SK-N-MC (cell line): ENCODE data around the gene MATN4.
A peak's percentile ranks its signal among the peaks of the same experiment; 100 is the strongest.
"Not testable (repeated sequence)": the region's sequence is repeated elsewhere in the genome, so short reads cannot be mapped to it uniquely, and the experiment has no call there.

Source experiments
- DNase-seq: peaks from one replicate; pipeline ENCODE4 v3.0.0-alpha.2; 2011; ENCODE audit warnings: low read depth, low spot score
- H3K27ac ChIP-seq: fragments of 200-600 bp; sonication (generic); 2 replicates; pipeline ENCODE4 v1.5.1; 2016; ENCODE audit warnings: mixed run types
- H3K36me3 ChIP-seq: fragments of 200-600 bp; sonication (generic); 2 replicates; pipeline ENCODE4 v1.6.1; 2017; ENCODE audit warnings: antibody characterized with exemption, low read length, mixed read lengths; ENCODE audit not compliant: insufficient read depth
- H3K4me3 ChIP-seq: fragments of 200-600 bp; sonication (generic); 2 replicates; pipeline ENCODE4 v1.5.1; 2016
- H3K9ac ChIP-seq: fragments of 200-600 bp; sonication (generic); 2 replicates; pipeline ENCODE4 v1.8.0; 2017; ENCODE audit warnings: mixed run types, mixed read lengths; ENCODE audit not compliant: insufficient read length
- H3K9me3 ChIP-seq: fragments of 200-600 bp; sonication (generic); 2 replicates; pipeline ENCODE4 v1.6.1; 2017; ENCODE audit warnings: low read depth, mild to moderate bottlenecking, antibody characterized with exemption, low read length, moderate library complexity, mixed read lengths
- EZH2 ChIP-seq: fragments of 200-600 bp; sonication (generic); IDR thresholded peaks from one replicate; pipeline ENCODE4 v1.6.1; 2017; ENCODE audit warnings: antibody characterized with exemption
- FOXP2 ChIP-seq: optimal IDR thresholded peaks from 2 replicates; pipeline ENCODE3; 2011; ENCODE audit warnings: mild to moderate bottlenecking, moderate library complexity; ENCODE audit not compliant: insufficient read depth; ENCODE audit errors: extremely low read length, control extremely low read depth
- POLR2AphosphoS5 ChIP-seq: IDR thresholded peaks from 2 replicates; pipeline ENCODE4 v1.6.1; 2012; ENCODE audit warnings: mild to moderate bottlenecking, low read depth, low read length, borderline replicate concordance

Gene MATN4, protein sequence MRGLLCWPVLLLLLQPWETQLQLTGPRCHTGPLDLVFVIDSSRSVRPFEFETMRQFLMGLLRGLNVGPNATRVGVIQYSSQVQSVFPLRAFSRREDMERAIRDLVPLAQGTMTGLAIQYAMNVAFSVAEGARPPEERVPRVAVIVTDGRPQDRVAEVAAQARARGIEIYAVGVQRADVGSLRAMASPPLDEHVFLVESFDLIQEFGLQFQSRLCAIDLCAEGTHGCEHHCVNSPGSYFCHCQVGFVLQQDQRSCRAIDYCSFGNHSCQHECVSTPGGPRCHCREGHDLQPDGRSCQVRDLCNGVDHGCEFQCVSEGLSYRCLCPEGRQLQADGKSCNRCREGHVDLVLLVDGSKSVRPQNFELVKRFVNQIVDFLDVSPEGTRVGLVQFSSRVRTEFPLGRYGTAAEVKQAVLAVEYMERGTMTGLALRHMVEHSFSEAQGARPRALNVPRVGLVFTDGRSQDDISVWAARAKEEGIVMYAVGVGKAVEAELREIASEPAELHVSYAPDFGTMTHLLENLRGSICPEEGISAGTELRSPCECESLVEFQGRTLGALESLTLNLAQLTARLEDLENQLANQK

DNA sequence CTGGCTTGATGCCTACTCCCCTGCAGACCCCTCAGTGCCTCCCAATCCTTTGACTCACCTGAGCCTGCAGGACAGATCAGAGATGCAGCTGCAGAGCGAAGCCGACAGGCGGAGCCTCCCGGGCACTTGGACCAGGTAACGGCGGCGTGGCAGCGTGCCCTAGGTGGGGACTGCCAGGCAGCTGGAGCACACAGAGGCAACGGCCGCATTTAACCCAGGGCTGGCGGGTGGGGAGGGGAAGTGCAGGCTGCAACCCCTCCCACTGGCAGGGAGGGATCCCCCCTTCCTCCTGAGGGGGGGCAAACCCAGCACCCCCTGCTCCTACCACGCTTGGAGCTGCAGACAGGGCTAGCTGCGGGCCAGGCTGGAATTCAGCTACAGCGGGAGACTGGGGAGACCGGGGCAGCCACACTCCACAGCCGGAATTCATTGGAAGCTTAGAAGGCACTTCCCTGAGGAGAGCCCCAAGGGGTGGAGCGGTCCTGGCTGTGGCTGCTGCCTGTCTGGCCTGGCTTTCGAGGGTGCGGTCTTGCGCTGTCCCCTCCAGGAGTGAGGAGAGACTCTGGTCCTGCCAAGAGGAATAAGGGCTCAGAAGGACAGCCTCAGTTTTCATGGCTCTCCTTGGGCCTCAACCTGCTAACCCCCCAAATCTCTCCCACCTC is at the start of gene MATN4:
MATN4 (minus strand) TSS at position 183 of the 662 bp plus-strand sequence. CDS start 2,717 bp downstream, outside the sequence.
- no peaks in the 10 kb centered on the region for H3K36me3 ChIP-seq
- no peak for DNase-seq
- H3K4me3 ChIP-seq, result no peak within 1 kb of the TSS
- no peak within 1 kb of the TSS for H3K27ac ChIP-seq
- no peaks in the 10 kb centered on the region for H3K9me3 ChIP-seq
- no peak within 1 kb of the TSS for H3K9ac ChIP-seq
- no peak for TF ChIP-seq EZH2
- TF ChIP-seq POLR2AphosphoS5, result no peak
- no peak for TF ChIP-seq FOXP2

DNA sequence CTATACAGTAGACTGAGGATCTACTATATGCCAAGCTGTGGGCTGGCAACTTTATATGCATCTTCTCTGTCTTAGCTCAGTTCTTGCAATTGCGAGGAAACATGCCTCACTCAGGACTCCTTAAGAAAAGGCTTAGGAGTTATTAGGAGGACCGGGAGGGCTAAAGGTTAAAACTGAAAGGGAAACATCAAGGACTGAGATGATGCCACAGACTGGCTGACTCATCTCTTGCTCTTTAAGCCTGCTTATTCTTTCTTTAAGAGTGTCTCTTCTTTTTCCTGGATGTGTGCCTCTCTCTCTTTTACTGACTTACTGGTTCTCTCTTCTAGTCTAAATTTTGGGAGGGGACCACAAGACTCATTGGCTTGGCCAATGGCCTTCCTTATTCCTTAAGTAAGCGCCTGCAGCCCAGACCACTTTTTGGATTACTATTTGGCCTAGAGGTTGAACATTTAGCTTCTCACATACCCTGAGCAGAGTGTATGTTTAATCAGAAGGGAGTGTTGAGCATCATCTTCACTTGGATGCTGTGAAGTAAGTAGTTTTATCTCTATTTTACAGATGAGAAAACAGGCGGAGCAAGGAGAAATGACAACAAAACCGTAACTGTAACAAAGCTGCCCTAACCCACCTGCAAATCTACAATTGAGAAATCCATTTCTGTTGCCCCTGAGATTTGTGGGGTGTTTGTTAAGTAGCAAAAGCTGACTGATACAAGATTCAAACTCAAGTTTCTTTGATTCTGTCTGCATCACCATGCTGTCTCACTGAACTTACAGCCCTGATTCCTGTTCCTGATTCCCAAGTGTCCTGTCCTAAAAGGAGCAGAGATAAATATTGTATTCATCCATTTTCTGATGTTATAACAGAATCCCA is 47.3 kb upstream of the MATN4 start:
- H3K9ac ChIP-seq, result no peak overlapping the region
- no peak for DNase-seq
- no peaks in the 10 kb centered on the region for H3K36me3 ChIP-seq
- no peak overlapping the region for H3K4me3 ChIP-seq
- TF ChIP-seq POLR2AphosphoS5, result no peak
- no peak for TF ChIP-seq FOXP2
- TF ChIP-seq EZH2, result no peak
- no peaks in the 10 kb centered on the region for H3K9me3 ChIP-seq
- no peak overlapping the region for H3K27ac ChIP-seq

DNA sequence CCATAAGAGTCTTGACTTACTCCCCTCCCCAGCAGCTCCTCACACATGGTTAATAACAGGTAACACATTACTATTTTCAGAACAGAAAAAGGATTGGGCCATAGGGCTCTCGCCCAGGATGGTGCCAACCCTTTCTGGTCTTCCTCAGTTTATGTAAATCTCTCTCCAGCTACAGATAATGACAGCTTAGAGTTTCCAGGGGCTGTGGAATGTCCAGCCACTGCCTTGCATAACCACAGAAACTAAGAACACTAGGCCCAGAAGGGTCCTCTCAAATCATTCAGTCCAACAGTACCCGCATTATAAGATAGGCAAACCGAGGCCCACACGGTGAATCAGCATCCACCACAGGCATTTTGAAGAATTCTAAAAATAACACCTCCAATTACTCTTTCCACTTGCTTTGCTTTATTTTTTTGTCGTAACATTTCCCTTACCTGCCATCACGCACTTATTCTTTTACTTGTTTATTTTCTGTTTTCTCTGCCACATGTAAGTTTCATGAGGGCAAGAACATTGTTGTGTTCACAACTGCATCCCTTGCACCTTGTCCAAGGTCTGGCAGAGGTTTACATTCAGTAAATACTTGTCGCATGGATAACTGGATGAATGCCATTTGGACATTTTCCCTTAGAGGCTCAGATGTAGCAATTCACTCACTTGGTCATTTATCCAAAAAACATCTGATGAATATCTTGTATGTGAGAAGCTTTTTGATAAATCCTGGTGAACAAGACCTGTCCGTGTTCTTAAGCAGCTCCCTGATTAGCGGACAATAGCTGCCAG is 46.5 kb upstream of the MATN4 start:
- H3K36me3 ChIP-seq, result no peaks in the 10 kb centered on the region
- no peaks in the 10 kb centered on the region for H3K9me3 ChIP-seq
- DNase-seq, result no peak
- no peak overlapping the region for H3K4me3 ChIP-seq
- H3K27ac ChIP-seq, result no peak overlapping the region
- TF ChIP-seq FOXP2 (no peak), EZH2 (no peak), POLR2AphosphoS5 (no peak)
- no peak overlapping the region for H3K9ac ChIP-seq

DNA sequence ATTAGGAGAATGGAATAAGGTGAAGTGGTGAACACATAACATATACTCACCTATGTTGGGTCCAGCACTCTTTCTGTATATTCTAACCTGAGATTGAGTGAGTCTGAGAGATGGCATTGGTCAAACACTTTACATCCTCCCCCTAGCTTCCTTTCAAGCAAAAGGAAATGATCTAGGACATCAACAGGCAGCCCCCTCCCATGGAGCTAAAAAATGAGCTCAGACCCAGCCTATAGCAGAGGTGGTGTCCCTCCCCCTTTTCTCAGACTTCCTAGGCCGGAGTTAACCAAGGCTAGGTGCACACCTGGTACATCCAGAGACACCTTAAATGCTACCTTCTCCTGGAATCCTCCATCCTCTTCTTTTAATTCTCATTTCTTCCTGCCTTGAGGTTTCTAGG is 45.6 kb upstream of the MATN4 start:
- Histone ChIP-seq H3K27ac (no peak overlapping the region), H3K9ac (no peak overlapping the region), H3K4me3 (no peak overlapping the region), H3K9me3 (no peaks in the 10 kb centered on the region), H3K36me3 (no peaks in the 10 kb centered on the region)
- no peak for DNase-seq
- TF ChIP-seq FOXP2, result no peak

DNA sequence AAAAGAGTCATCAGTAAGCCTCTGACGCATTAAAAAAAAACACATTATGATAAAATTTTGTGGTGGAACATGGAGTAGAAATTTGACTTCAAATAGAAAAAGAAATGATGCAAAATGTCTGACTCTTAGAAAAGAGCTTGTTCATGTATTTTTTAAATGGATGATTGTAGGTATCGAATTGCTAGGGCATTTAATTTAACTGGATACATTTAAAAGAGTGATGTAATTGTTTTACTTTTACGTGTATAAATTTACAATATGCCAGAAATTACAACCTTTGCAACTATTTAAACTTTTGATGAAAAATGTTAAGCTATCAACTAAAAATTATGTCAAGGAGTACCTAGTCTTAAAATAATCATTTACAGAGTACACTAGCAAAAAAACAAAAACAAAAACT is 44.6 kb upstream of the MATN4 start:
- Histone ChIP-seq H3K27ac (no peak overlapping the region), H3K4me3 (no peak overlapping the region), H3K9me3 (no peaks in the 10 kb centered on the region), H3K9ac (no peak overlapping the region), H3K36me3 (no peaks in the 10 kb centered on the region)
- TF ChIP-seq FOXP2 (no peak), EZH2 (no peak), POLR2AphosphoS5 (no peak)
- no peak for DNase-seq

DNA sequence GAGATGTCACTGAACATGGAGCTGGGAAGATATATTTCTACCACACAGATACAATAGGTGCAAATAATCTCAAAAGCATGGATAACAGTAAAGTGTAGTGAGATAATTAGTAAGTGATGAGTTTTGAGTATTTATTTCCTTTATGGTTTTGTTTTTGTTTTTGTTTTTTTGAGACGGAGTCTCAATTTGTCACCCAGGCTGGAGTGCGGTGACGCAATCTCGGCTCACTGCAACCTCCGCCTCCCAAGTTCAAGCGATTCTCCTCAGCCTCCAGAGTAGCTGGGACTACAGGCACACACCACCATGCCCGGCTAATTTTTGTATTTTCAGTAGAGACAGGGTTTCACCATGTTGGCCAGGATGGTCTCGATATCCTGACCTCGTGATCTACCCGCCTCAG is 42.7 kb upstream of the MATN4 start:
- DNase-seq, H3K4me3 ChIP-seq, H3K36me3 ChIP-seq, H3K9me3 ChIP-seq, H3K27ac ChIP-seq, H3K9ac ChIP-seq: not testable (repeated sequence)

DNA sequence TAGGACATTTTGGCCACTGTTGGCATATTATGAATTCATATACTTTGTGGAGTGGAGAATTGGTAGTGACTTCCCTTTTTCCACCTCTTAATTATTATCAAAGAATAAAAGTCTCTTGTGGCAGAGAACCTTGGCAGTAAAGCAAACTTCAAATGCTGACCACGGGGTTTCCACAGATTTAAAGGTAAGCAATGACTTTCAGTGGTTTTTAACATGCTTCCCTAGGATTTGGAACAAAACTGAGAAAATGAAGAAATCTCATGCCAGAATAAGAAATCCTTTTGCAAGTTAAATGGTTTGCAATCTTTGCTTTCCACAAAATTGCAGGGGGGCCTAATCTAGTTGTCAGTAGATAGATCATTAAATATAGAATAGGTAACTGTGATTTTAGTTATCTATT is 42.1 kb upstream of the MATN4 start:
- TF ChIP-seq FOXP2 (no peak), EZH2 (no peak), POLR2AphosphoS5 (no peak)
- Histone ChIP-seq H3K9me3 (no peaks in the 10 kb centered on the region), H3K27ac (0 out of 2 replicates have a peak overlapping the region, but pooled peaks have one; percentile 1), H3K9ac (no peak overlapping the region), H3K36me3 (no peaks in the 10 kb centered on the region), H3K4me3 (no peak overlapping the region)
- no peak for DNase-seq

DNA sequence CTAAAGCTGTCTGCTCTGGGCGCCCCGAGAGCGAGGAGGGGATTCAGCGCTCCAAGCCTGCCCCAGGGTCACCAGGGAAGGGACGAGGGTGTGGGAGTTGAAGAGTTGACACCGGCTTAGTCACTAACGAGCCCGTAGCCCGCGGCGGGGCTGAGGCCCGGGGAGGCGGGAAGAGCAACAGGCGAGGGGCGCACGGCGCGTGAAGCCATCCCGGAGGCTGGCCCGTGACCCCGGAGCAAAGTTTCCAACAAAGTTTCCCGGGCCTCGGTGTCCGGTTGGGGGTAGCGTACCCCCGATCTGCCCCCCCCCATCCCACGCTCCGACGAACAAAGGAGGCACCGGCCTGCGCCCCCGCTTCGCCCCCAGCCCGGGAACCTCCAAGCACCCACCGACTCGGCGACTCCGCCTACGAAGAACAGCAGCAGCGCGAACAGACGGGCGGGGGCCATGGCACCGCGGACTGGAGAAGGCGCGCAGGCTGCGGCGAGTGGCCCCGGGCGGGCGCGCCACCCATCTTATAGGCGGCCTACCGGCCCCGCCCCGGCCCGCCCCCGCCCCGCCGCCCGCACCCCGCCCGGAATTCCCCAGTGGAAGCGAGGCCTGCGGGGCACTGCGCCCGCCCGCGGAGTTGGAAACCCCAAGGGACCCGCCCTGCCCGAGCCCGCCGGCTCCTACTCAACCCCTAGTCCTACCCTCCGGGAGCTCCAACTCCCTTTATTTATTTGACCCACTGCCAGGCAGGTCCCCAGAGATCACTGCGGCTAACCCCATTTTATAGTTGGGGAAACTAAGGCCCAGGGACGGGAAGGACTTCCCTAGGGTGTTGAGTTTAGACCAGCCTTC is 40.1 kb upstream of the MATN4 start, which contains the start of gene SDC4:
SDC4 (minus strand) TSS at position 489 of the 843 bp plus-strand sequence; CDS start at position 449, 40 bp downstream.
- Histone ChIP-seq H3K4me3 (peak within 1 kb of the TSS; percentile 90), H3K36me3 (no peaks in the 10 kb centered on the region), H3K27ac (peak within 1 kb of the TSS; percentile 70; the same call in 1 of the 2 replicates), H3K9me3 (no peaks in the 10 kb centered on the region), H3K9ac (peak within 1 kb of the TSS; percentile 86)
- TF ChIP-seq POLR2AphosphoS5 (peak; percentile 97), FOXP2 (peak; percentile 31), EZH2 (no peak)
- no peak for DNase-seq
